BLaER1 treated with 17β-estradiol and CSF1 and Interleukin-3, amounts not matched to agents 10 nM and 100 nM (cell line): Measurements from ENCODE around the gene KCNK1.

ENCODE experiments used
- H3K27ac ChIP-seq, 11 experiments: shearing (Covaris generic); formaldehyde crosslinking; 2 replicates each; pipeline ENCODE4 v1.8.1; 2022
- H3K27me3 ChIP-seq, 11 experiments: shearing (Covaris generic); formaldehyde crosslinking; 2 replicates each; pipeline ENCODE4 v1.8.1; 2022
- H3K36me3 ChIP-seq, 11 experiments: shearing (Covaris generic); formaldehyde crosslinking; 2 replicates each; pipeline ENCODE4 v1.8.1; 2022
- H3K4me1 ChIP-seq, 10 experiments: shearing (Covaris generic); formaldehyde crosslinking; 2 replicates each; pipeline ENCODE4 v1.8.1; 2022
- H3K4me2 ChIP-seq, 11 experiments: shearing (Covaris generic); formaldehyde crosslinking; 2 replicates each; pipeline ENCODE4 v1.8.1; 2022
- H3K4me3 ChIP-seq, 10 experiments: shearing (Covaris generic); formaldehyde crosslinking; 2 replicates each; pipeline ENCODE4 v1.8.1; 2022
- H3K9ac ChIP-seq, 11 experiments: shearing (Covaris generic); formaldehyde crosslinking; 2 replicates each; pipeline ENCODE4 v1.8.1; 2022
- H3K9me3 ChIP-seq, 11 experiments: shearing (Covaris generic); formaldehyde crosslinking; replicated peaks in 1 of 11; 2 replicates each; pipeline ENCODE4 v1.8.1; 2022
- H4K20me1 ChIP-seq, 11 experiments: shearing (Covaris generic); formaldehyde crosslinking; 2 replicates each; pipeline ENCODE4 v1.8.1; 2022
- Cebpa-rat ChIP-seq, 11 experiments: shearing (Covaris generic); IDR thresholded peaks; 2 replicates each; pipeline ENCODE4 v1.8.1; 2022

Gene KCNK1

DNA sequence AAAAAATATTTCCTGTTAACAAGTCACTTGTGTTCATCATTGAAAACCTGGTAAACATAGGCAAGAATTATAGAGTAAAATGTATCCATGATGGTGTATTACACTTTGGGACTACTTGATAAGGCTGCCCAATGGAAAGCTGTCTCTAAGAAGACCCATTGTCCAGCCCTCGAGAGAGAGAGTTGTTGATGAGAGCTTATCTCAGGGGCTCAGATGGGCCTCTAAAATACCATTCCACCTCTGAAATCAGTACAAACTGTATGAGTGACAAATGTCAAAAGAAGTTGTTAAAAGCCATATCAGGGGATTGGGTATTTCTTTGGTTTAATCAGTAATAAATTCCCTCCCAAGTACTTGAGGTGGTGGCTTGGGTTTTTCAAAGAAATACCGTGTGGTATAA is 96.1 kb downstream of the KCNK1 start:
- Histone ChIP-seq H3K9me3 (peaks cover 0 to 34% (median 13%) of the 10 kb centered on the region in 11 experiments; a peak in 17 of 22 replicates), H3K27ac (no peak overlapping the region), H3K27me3 (no peaks in the 10 kb centered on the region), H3K4me3 (no peak overlapping the region), H4K20me1 (no peaks in the 10 kb centered on the region), H3K4me1 (peaks cover 0 to 18% (median 0%) of the 10 kb centered on the region in 10 experiments; a peak in 4 of 20 replicates), H3K9ac (no peak overlapping the region), H3K4me2 (no peak overlapping the region), H3K36me3 (0 out of 22 replicates have a peak, but pooled peaks cover 0 to 2% (median 0%) of the 10 kb centered on the region in 11 experiments)
- TF ChIP-seq Cebpa-rat (IDR thresholded peaks at IDR 0.05) = no peak

DNA sequence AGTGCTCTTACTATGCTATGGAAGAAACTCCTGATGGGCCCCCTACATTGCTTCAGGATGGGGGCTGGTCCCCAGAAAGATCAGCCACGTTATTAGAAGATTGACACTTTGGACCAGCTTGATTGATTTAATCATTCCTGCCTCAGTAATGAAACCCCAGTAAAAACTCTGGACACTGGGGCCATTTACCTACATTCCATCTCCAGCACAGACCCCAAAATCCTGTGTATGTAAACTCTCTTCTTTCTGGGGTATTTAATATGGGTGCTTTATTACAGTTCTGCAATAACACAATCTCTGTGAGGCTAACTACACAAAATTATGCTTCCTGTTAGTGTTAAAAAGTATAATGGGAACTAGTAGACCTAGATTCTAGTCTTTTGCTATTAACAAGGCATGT is 96.6 kb downstream of the KCNK1 start:
- no peak overlapping the region for H3K4me2 ChIP-seq
- H3K4me1 ChIP-seq = peaks cover 0 to 13% (median 0%) of the 10 kb centered on the region in 10 experiments; a peak in 3 of 20 replicates
- H3K9ac ChIP-seq = no peak overlapping the region
- no peaks in the 10 kb centered on the region for H3K27me3 ChIP-seq
- H3K27ac ChIP-seq = no peak overlapping the region
- no peak overlapping the region for H3K4me3 ChIP-seq
- no peaks in the 10 kb centered on the region for H4K20me1 ChIP-seq
- TF ChIP-seq Cebpa-rat (IDR thresholded peaks at IDR 0.05) = no peak
- peaks cover 0 to 34% (median 13%) of the 10 kb centered on the region in 11 experiments; a peak in 17 of 22 replicates for H3K9me3 ChIP-seq
- 0 out of 22 replicates have a peak, but pooled peaks cover 0 to 2% (median 0%) of the 10 kb centered on the region in 11 experiments for H3K36me3 ChIP-seq

DNA sequence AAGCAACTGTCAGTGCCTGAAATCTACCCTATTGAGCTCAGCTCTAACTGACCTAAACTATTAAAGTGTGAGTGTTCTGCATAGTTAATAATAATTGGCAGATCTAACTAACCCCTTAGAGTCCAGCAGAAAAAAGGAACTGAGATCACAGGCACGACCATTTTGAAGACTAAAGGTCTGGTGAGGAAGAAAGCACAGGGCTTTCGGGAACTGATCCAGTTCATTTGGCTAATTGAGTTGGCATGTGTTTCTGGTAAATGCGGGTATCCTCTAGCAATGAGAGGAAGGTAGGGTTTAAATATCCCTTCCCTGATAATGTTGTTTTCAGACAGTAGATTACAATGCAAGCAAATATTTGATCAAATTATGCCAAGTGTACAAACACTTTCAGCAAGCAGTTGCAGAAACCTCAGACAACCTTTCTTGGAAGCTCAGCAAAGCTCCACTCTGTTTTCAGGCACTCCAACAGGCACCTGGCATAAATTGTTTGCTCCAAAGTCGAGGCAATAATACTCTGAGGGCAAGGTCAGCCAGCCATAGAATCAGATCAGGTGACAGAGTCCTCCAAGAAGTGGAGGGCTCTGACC is 100.8 kb downstream of the KCNK1 start:
- no peak overlapping the region for H3K4me2 ChIP-seq
- TF ChIP-seq Cebpa-rat (IDR thresholded peaks at IDR 0.05) = no peak
- H4K20me1 ChIP-seq = no peaks in the 10 kb centered on the region
- H3K36me3 ChIP-seq = 0 out of 22 replicates have a peak, but pooled peaks cover 0 to 2% (median 0%) of the 10 kb centered on the region in 11 experiments
- no peak overlapping the region for H3K4me3 ChIP-seq
- no peak overlapping the region for H3K27ac ChIP-seq
- no peaks in the 10 kb centered on the region for H3K27me3 ChIP-seq
- H3K9ac ChIP-seq = no peak overlapping the region
- H3K4me1 ChIP-seq = no peaks in the 10 kb centered on the region
- H3K9me3 ChIP-seq = peaks cover 0 to 17% (median 5%) of the 10 kb centered on the region in 11 experiments; a peak in 11 of 22 replicates

DNA sequence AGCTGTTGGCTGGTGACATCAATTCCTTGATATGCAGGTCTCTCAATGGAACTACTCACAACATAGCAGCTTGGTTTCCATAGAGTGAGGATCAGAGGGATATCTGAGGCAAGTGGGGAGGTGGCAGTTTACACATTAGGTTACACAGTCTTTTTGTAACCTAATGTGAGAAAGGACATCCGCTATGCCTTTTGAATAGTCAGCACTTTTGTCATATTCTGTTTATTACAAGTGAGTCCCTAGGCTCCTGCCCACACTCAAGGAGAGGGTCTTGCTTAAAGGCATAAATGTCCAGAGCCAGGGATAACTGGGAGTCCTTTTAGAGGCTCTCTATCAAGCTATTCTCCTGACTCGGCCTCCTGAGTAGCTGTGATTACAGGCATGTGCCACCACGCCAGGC is 104.2 kb downstream of the KCNK1 start:
- no peak for TF ChIP-seq Cebpa-rat (IDR thresholded peaks at IDR 0.05)
- H3K27ac ChIP-seq = no peak overlapping the region
- no peaks in the 10 kb centered on the region for H4K20me1 ChIP-seq
- no peaks in the 10 kb centered on the region for H3K27me3 ChIP-seq
- H3K9ac ChIP-seq = no peak overlapping the region
- H3K36me3 ChIP-seq = no peaks in the 10 kb centered on the region
- no peak overlapping the region for H3K4me3 ChIP-seq
- no peak overlapping the region for H3K4me2 ChIP-seq
- peaks cover 0 to 31% (median 3%) of the 10 kb centered on the region in 10 experiments; a peak in 9 of 20 replicates for H3K4me1 ChIP-seq
- 0 out of 22 replicates have a peak, but pooled peaks cover 0 to 5% (median 0%) of the 10 kb centered on the region in 11 experiments for H3K9me3 ChIP-seq

DNA sequence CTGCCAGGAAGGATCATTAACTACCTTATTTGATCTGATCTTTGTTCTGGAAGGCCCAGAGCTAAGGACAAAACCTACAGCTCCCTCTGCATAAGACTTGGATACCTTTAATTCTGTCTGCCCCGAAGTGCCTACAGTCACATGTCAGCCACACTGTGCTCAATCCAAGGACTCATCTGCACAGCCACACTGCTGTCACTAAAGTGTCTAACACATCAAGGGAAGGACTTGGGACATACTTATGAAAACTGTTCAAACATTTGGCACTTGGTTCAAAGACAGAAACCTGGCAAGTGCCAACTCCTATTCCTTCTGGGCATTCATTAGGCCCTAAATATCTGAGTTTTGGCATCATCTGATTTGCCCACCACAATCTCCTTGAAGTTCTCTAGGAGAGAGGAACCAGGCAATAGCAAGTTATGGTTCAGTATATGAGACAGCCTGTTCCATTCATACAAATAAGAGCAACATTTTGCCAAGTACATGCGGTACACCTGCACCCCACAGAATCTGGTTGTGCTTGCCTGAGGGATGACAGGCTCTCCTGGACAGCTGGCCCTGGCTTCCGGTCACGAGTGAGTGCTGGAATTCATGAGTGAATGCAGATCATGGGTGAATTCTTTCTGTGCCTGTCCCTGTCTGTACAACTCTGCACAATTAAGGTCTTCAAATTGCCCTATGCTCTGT is 105.9 kb downstream of the KCNK1 start:
- TF ChIP-seq Cebpa-rat (IDR thresholded peaks at IDR 0.05) = no peak
- no peak overlapping the region for H3K27ac ChIP-seq
- H3K4me1 ChIP-seq = peaks cover 0 to 32% (median 3%) of the 10 kb centered on the region in 10 experiments; a peak in 9 of 20 replicates
- H3K9ac ChIP-seq = no peak overlapping the region
- H3K27me3 ChIP-seq = no peaks in the 10 kb centered on the region
- H3K9me3 ChIP-seq = peaks cover 9 to 16% (median 11%) of the 10 kb centered on the region in 11 experiments; a peak in 20 of 22 replicates
- H3K36me3 ChIP-seq = no peaks in the 10 kb centered on the region
- H3K4me3 ChIP-seq = no peak overlapping the region
- peak overlapping the region in 1 of 11 experiments; percentile 2; a peak in 1 of 22 replicates for H3K4me2 ChIP-seq
- no peaks in the 10 kb centered on the region for H4K20me1 ChIP-seq

DNA sequence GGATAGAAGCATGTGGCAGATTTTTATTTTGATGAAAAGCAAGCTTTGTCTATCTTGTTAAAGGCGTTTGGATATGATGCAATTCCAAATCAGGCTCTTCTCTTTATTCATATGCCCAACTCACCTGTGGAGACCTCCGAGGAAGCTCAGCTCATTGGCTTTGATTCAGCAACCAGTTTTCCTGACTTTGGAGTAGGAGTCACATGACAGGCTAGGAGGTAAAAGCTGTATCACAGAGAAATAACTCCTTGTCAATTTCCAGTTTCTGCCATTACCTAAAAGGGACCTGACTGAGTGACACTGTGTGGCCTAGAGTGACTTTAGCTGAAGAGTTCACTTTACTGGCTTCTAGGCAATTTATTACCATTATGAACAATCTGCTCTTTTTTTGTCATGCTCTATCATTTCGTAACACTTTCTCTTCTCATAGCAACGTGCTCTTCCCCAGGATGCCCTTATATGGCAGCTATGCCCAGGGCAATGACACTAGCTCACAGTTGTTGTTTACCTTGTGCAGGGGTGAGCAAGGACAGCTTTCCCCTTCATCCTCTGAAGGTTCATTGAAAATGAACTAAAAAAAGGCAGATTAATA is 107.2 kb downstream of the KCNK1 start:
- Histone ChIP-seq H3K9me3 (peaks cover 9 to 21% (median 11%) of the 10 kb centered on the region in 11 experiments; a peak in 20 of 22 replicates), H3K4me2 (peak overlapping the region in 5 of 11 experiments; percentile 19 to 45 (median 42); a peak in 9 of 22 replicates), H4K20me1 (no peaks in the 10 kb centered on the region), H3K27ac (no peak overlapping the region), H3K4me1 (peaks cover 0 to 32% (median 3%) of the 10 kb centered on the region in 10 experiments; a peak in 9 of 20 replicates), H3K9ac (no peak overlapping the region), H3K27me3 (no peaks in the 10 kb centered on the region), H3K36me3 (no peaks in the 10 kb centered on the region), H3K4me3 (no peak overlapping the region)
- TF ChIP-seq Cebpa-rat (IDR thresholded peaks at IDR 0.05) = no peak
